HepG2 (cell line): ENCODE data around the gene TXN. TPM values are rescaled to one million over a fixed set of nuclear protein-coding genes. Genes with fewer than 3 reads are reported as not detected.

ENCODE experiments used
- ATAC-seq: fragments of 200-7000 bp; cut with Tn5 transposase; 3 replicates; pipeline ENCODE4 v1.9.1; 2020; ENCODE audit warnings: mild to moderate bottlenecking, moderate library complexity
- BruUV-seq: library from RNA; stranded (reverse); fragments of 400-500 nt; replicated peaks from 2 replicates; lab custom pipeline; 2021; lab: Mats Ljungman, UMichigan
- CTCF ChIA-PET: fragments of 300-600 bp; formaldehyde crosslinking; extraction: SDS; loops from one replicate; lab custom pipeline; 2021; ENCODE audit warnings: low total read pairs, inconsistent platforms, low intra/inter-chr PET ratio; lab: Yijun Ruan, JAX
- POLR2A ChIA-PET: fragments of 350-600 bp; sonication (Branson Sonifier 250); formaldehyde crosslinking; loops from one replicate; lab custom pipeline; 2020; ENCODE audit warnings: antibody characterized with exemption, inconsistent platforms; lab: Yijun Ruan, JAX
- DNase-seq: peaks from one replicate; pipeline ENCODE4 v3.0.0-alpha.2; 2015; ENCODE audit warnings: low spot score
- FAIRE-seq: peaks from 3 replicates; lab custom pipeline; 2011; peaks lifted over from hg19 to GRCh38; lab: Jason Lieb, UNC
- H2AFZ ChIP-seq: one replicate; pipeline ENCODE4 v1.6.1; 2011; ENCODE audit warnings: low read length, inconsistent platforms
- H3K27ac ChIP-seq: fragments of 300-600 bp; 3 replicates; pipeline ENCODE4 v1.8.0; 2011; ENCODE audit warnings: mixed run types, mild to moderate bottlenecking, mixed read lengths, low read length, inconsistent platforms; ENCODE audit not compliant: insufficient read depth; ENCODE audit errors: extremely low read length
- H3K27me3 ChIP-seq, 2 experiments: fragments of 200-600 bp in 1 of 2; 2 replicates in 1 of 2; 3 replicates in 1 of 2; pipeline versions ENCODE4 v1.6.0 to v1.8.0; 2011; ENCODE audit warnings: low read length in 2 of 2, mild to moderate bottlenecking in 2 of 2, moderate library complexity in 2 of 2, inconsistent platforms in 1 of 2; ENCODE audit not compliant: insufficient read depth in 2 of 2, control insufficient read depth in 1 of 2
- H3K36me3 ChIP-seq, 2 experiments: fragments of 200-600 bp in 1 of 2; replicated peaks in 1 of 2; 2 replicates in 1 of 2; 3 replicates in 1 of 2; pipeline versions ENCODE4 v1.5.1 to v1.8.0; 2011; ENCODE audit warnings: low read length in 2 of 2, inconsistent platforms in 1 of 2; ENCODE audit not compliant: insufficient read depth in 2 of 2, control insufficient read depth in 1 of 2
- H3K4me1 ChIP-seq: 2 replicates; pipeline ENCODE4 v1.5.1; 2012; ENCODE audit warnings: low read length, inconsistent platforms; ENCODE audit not compliant: insufficient read depth
- H3K4me2 ChIP-seq: 2 replicates; pipeline ENCODE4 v1.6.0; 2011; ENCODE audit warnings: low read depth, low read length, inconsistent platforms
- H3K4me3 ChIP-seq, 3 experiments: fragments of 200-600 bp in 1 of 3; sonication (generic), shearing (Covaris generic) in 1 of 3; replicated peaks in 1 of 3; 2 replicates each; pipeline ENCODE4 v1.5.1; 2011 to 2016; ENCODE audit warnings: low read length in 3 of 3, inconsistent platforms in 2 of 3, low read depth in 2 of 3, mild to moderate bottlenecking in 2 of 3, control low read depth in 1 of 3, mixed read lengths in 1 of 3; ENCODE audit not compliant: insufficient read depth in 1 of 3
- H3K79me2 ChIP-seq: one replicate; pipeline ENCODE4 v1.6.1; 2011; ENCODE audit warnings: low read length, inconsistent platforms; ENCODE audit not compliant: insufficient read depth
- H3K9ac ChIP-seq: 2 replicates; pipeline ENCODE4 v1.6.0; 2011; ENCODE audit warnings: mild to moderate bottlenecking, low read depth, low read length, inconsistent platforms; ENCODE audit not compliant: insufficient read depth
- H3K9me3 ChIP-seq: 2 replicates; pipeline ENCODE4 v1.5.1; 2012; ENCODE audit warnings: mild to moderate bottlenecking, low read length
- H4K20me1 ChIP-seq: 2 replicates; pipeline ENCODE4 v1.6.0; 2011; ENCODE audit warnings: inconsistent platforms, mild to moderate bottlenecking, low read length, moderate library complexity; ENCODE audit not compliant: insufficient read depth
- CBX5 ChIP-seq: sonication (generic); formaldehyde crosslinking; IDR thresholded peaks from 2 replicates; pipeline ENCODE4 v1.4.0; 2020; ENCODE audit warnings: missing genetic modification reagents, borderline replicate concordance
- GABPA ChIP-seq, 2 experiments: IDR thresholded peaks; 2 replicates each; pipeline ENCODE4 v1.6.1; 2011 to 2016; ENCODE audit warnings: low read depth in 2 of 2, low read length in 1 of 2, missing biosample characterization in 1 of 2, missing genetic modification characterization in 1 of 2
- NFE2 ChIP-seq: sonication (generic); formaldehyde crosslinking; IDR thresholded peaks from 2 replicates; pipeline ENCODE4 v1.4.0; 2020; ENCODE audit warnings: missing genetic modification reagents
- NKX3-1 ChIP-seq: sonication (generic); formaldehyde crosslinking; IDR thresholded peaks from 2 replicates; pipeline ENCODE4 v1.5.0; 2020; ENCODE audit warnings: missing genetic modification reagents
- NR1H2 ChIP-seq: sonication (generic); formaldehyde crosslinking; IDR thresholded peaks from 2 replicates; pipeline ENCODE4 v1.8.1; 2022; ENCODE audit warnings: low read depth, missing genetic modification reagents, borderline replicate concordance
- RFX3 ChIP-seq: IDR thresholded peaks from 2 replicates; pipeline ENCODE4 v1.6.1; 2016; ENCODE audit warnings: missing biosample characterization, missing genetic modification reagents
- SETDB1 ChIP-seq: sonication (generic); formaldehyde crosslinking; IDR thresholded peaks from 2 replicates; pipeline ENCODE4 v1.5.1; 2020; ENCODE audit warnings: missing genetic modification reagents, mild to moderate bottlenecking, borderline replicate concordance
- ZFP1 ChIP-seq: IDR thresholded peaks from 2 replicates; pipeline ENCODE4 v1.6.1; 2016
- ZNF775 ChIP-seq: sonication (generic); formaldehyde crosslinking; IDR thresholded peaks from 2 replicates; pipeline ENCODE4 v1.4.0; 2020; ENCODE audit warnings: missing genetic modification reagents, mild to moderate bottlenecking, moderate library complexity, borderline replicate concordance
- WGBS: methylation state at CpG from one replicate; pipeline ENCODE4 v1.1.6; 2017; ENCODE audit warnings: low lambda C conversion rate; 5-methylcytosine and 5-hydroxymethylcytosine counted together
- in situ Hi-C: cut with HindIII; loops from 2 replicates; pipeline ENCODE4 v1.10.0; 2017; ENCODE audit warnings: low pct_unique_long_range_greater_than_20kb; ENCODE audit not compliant: extremely low pct_ligation_motif_present
- intact Hi-C: fragments of 100-400 bp; cut with micrococcal nuclease; formaldehyde crosslinking; loops from one replicate; pipeline ENCODE4 v1.10.0; 2022; ENCODE audit not compliant: unreplicated experiment
- polyA plus RNA-seq, 8 experiments: library from polyadenylated mRNA; depleted of rRNA in 3 of 8; stranded (reverse) in 7 of 8; unstranded in 1 of 8; fragments of >200 nt; fragmentation: Illumina TruSeq in 4 of 8; extraction: Trizol in 4 of 8; gene quantifications; 2 replicates each; pipeline versions ENCODE4 v1.2.1 to v1.2.3, GENCODE V29; 2011 to 2016; ENCODE audit warnings: low read depth in 4 of 8, missing spikeins in 1 of 8, mixed read lengths in 1 of 8; ENCODE audit not compliant: insufficient read depth in 1 of 8
- total RNA-seq, 5 experiments: library from RNA; depleted of rRNA; stranded (reverse); fragments of >200 nt; fragmentation: Illumina TruSeq; extraction: Trizol; gene quantifications; 2 replicates each; pipeline ENCODE4 v1.2.3, GENCODE V29; 2016; ENCODE audit warnings: low read depth in 1 of 5
- TF ChIP-seq, protein P1 (sequence below): IDR thresholded peaks from 2 replicates; pipeline ENCODE4 v1.6.1; 2016
- TF ChIP-seq, protein P2 (sequence below): sonication (generic); formaldehyde crosslinking; IDR thresholded peaks from 2 replicates; pipeline ENCODE4 v1.5.1; 2020; ENCODE audit warnings: mild to moderate bottlenecking, missing genetic modification reagents, moderate library complexity

The TXN gene
- total and polyA plus RNA-seq, 2 of the 13 experiments (the other 11 are each of a cell fraction or from before 2014, with no cell fraction given): 364 to 470 TPM

DNA sequence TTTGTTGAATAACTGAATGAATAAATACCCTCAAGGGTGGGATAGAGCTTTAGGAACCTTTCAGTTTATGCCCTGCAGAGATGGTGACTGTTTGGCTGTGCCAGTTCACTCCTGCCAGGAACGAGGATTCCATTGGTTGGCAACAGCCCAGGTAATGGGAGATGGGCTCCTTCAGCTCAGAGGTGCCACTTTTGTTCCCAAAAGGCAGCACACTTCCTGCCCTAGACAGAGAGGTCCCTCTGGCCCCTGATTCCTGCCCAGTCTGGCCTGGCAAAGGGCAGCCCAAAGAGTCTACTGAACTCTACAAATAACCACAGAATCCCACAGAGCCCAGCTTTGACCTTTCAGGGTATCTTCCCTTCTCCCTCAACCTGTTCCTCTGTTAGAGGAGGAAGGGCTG lies 49.9 kb downstream of the TXN start:
- no peaks in the 10 kb centered on the region for H4K20me1 ChIP-seq
- TF ChIP-seq, protein P1, sequence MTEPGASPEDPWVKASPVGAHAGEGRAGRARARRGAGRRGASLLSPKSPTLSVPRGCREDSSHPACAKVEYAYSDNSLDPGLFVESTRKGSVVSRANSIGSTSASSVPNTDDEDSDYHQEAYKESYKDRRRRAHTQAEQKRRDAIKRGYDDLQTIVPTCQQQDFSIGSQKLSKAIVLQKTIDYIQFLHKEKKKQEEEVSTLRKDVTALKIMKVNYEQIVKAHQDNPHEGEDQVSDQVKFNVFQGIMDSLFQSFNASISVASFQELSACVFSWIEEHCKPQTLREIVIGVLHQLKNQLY (CRISPR knock-in tag): no peak
- TF ChIP-seq RFX3 (no peak), CBX5 (CRISPR knock-in tag) (no peak), ZFP1 (CRISPR knock-in tag) (no peak), GABPA (IDR thresholded peaks at IDR 0.05; ENCODE audit: low read depth, low read length) (no peak), GABPA (CRISPR knock-in tag; IDR thresholded peaks at IDR 0.05; ENCODE audit: low read depth) (no peak), SETDB1 (no peak), ZNF775 (no peak), NFE2 (no peak), NR1H2 (no peak), NKX3-1 (CRISPR knock-in tag) (no peak)
- TF ChIP-seq, protein P2, sequence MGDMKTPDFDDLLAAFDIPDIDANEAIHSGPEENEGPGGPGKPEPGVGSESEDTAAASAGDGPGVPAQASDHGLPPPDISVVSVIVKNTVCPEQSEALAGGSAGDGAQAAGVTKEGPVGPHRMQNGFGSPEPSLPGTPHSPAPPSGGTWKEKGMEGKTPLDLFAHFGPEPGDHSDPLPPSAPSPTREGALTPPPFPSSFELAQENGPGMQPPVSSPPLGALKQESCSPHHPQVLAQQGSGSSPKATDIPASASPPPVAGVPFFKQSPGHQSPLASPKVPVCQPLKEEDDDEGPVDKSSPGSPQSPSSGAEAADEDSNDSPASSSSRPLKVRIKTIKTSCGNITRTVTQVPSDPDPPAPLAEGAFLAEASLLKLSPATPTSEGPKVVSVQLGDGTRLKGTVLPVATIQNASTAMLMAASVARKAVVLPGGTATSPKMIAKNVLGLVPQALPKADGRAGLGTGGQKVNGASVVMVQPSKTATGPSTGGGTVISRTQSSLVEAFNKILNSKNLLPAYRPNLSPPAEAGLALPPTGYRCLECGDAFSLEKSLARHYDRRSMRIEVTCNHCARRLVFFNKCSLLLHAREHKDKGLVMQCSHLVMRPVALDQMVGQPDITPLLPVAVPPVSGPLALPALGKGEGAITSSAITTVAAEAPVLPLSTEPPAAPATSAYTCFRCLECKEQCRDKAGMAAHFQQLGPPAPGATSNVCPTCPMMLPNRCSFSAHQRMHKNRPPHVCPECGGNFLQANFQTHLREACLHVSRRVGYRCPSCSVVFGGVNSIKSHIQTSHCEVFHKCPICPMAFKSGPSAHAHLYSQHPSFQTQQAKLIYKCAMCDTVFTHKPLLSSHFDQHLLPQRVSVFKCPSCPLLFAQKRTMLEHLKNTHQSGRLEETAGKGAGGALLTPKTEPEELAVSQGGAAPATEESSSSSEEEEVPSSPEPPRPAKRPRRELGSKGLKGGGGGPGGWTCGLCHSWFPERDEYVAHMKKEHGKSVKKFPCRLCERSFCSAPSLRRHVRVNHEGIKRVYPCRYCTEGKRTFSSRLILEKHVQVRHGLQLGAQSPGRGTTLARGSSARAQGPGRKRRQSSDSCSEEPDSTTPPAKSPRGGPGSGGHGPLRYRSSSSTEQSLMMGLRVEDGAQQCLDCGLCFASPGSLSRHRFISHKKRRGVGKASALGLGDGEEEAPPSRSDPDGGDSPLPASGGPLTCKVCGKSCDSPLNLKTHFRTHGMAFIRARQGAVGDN: no peak
- H3K79me2 ChIP-seq: no peaks in the 10 kb centered on the region
- in situ Hi-C loops (no loop called here), intact Hi-C loops (no loop called here)
- ChIA-PET CTCF (no interaction called here), POLR2A (interaction anchor here (0.8 to 1.2 kb wide), 2 partner anchors 10 to 15 kb away, joined by 3 read pairs; no protein-coding TSS in a partner anchor)
- no peaks in the 10 kb centered on the region for H3K27me3 ChIP-seq
- DNase-seq: no peak
- no peak overlapping the region for H3K9ac ChIP-seq
- WGBS: 60% methylated on average over 1 of the region's 1 CpG
- no peaks in the 10 kb centered on the region for H3K36me3 ChIP-seq
- H3K9me3 ChIP-seq: no peaks in the 10 kb centered on the region
- ATAC-seq: peak; percentile 42
- peaks cover 44% of the 10 kb centered on the region for H3K4me1 ChIP-seq
- no peak overlapping the region for H3K4me3 ChIP-seq
- H3K4me2 ChIP-seq: 0 out of 2 replicates have a peak overlapping the region, but pooled peaks have one; percentile 6
- no peak for FAIRE-seq
- H3K27ac ChIP-seq: no peak overlapping the region
- BruUV-seq: no TSS peak
- no peak overlapping the region for H2AFZ ChIP-seq
